Measurements from ENCODE around the gene ZEB2. TPM values are rescaled to one million over a fixed set of nuclear protein-coding genes. Genes with fewer than 3 reads are reported as not detected.

The ZEB2 gene
- total RNA-seq, 4 donors from 2014 or later = 35.9 to 177 (median 120) TPM

- intact Hi-C loops (cut with DNase I; ENCODE audit: low total_unique reads) = no loop called here
- TF ChIP-seq POLR2A (IDR thresholded peaks at IDR 0.05) (no peak), CTCF (IDR thresholded peaks at IDR 0.05) (no peak)
- no peak overlapping the region for H3K4me3 ChIP-seq
- H3K27ac ChIP-seq = peak overlapping the region in 1 of 2 donors; percentile 11
- no peaks in the 10 kb centered on the region for H3K9me3 ChIP-seq
- H3K4me1 ChIP-seq = peaks cover 4% of the 10 kb centered on the region in 2 donors
- DNase-seq = no peak
- no peaks in the 10 kb centered on the region for H3K36me3 ChIP-seq
- H3K27me3 ChIP-seq = no peaks in the 10 kb centered on the region
Measured at GRCh38 chr2:144447535-144447934, 72.4 kb downstream of the ZEB2 start.

GRCh38 chr2:144446136-144446535 lies 73.8 kb downstream of the ZEB2 start:
- Histone ChIP-seq H3K4me3 (no peak overlapping the region), H3K36me3 (no peaks in the 10 kb centered on the region), H3K27ac (no peak overlapping the region), H3K27me3 (no peaks in the 10 kb centered on the region), H3K9me3 (no peaks in the 10 kb centered on the region), H3K4me1 (peaks cover 4% of the 10 kb centered on the region in 2 donors)
- intact Hi-C loops (cut with DNase I; ENCODE audit: low total_unique reads) = no loop called here
- TF ChIP-seq CTCF (IDR thresholded peaks at IDR 0.05) (no peak), POLR2A (IDR thresholded peaks at IDR 0.05) (no peak)
- no peak for DNase-seq

GRCh38 chr2:144445196-144445595 lies 74.7 kb downstream of the ZEB2 start:
- H3K36me3 ChIP-seq = no peaks in the 10 kb centered on the region
- H3K27me3 ChIP-seq = no peaks in the 10 kb centered on the region
- H3K9me3 ChIP-seq = no peaks in the 10 kb centered on the region
- no peak for TF ChIP-seq CTCF (IDR thresholded peaks at IDR 0.05)
- no peak for TF ChIP-seq POLR2A (IDR thresholded peaks at IDR 0.05)
- H3K27ac ChIP-seq = no peak overlapping the region
- H3K4me3 ChIP-seq = no peak overlapping the region
- intact Hi-C loops (cut with DNase I; ENCODE audit: low total_unique reads) = no loop called here
- peaks cover 4% of the 10 kb centered on the region in 2 donors for H3K4me1 ChIP-seq
- DNase-seq = no peak

GRCh38 chr2:144443837-144444817 lies 75.8 kb downstream of the ZEB2 start:
- no peak for DNase-seq
- Histone ChIP-seq H3K27me3 (no peaks in the 10 kb centered on the region), H3K9me3 (no peaks in the 10 kb centered on the region), H3K4me3 (no peak overlapping the region), H3K36me3 (no peaks in the 10 kb centered on the region), H3K27ac (peak overlapping the region; percentile 41 to 52), H3K4me1 (peaks cover 4% of the 10 kb centered on the region in 2 donors)
- no peak for TF ChIP-seq CTCF (IDR thresholded peaks at IDR 0.05)
- TF ChIP-seq POLR2A (IDR thresholded peaks at IDR 0.05) = no peak
- intact Hi-C loops (cut with DNase I; ENCODE audit: low total_unique reads) = no loop called here

- intact Hi-C loops (cut with DNase I; ENCODE audit: low total_unique reads) = no loop called here
- Histone ChIP-seq H3K4me3 (no peak overlapping the region), H3K27ac (no peak overlapping the region), H3K36me3 (no peaks in the 10 kb centered on the region), H3K4me1 (peaks cover 0 to 4% of the 10 kb centered on the region in 2 donors), H3K9me3 (no peaks in the 10 kb centered on the region), H3K27me3 (no peaks in the 10 kb centered on the region)
- TF ChIP-seq CTCF (IDR thresholded peaks at IDR 0.05) (no peak), POLR2A (IDR thresholded peaks at IDR 0.05) (no peak)
- no peak for DNase-seq
Measured at GRCh38 chr2:144441711-144442141, 78.2 kb downstream of the ZEB2 start.

Data from uterus (tissue), 4 donors.